Esophagus squamous epithelium (tissue), 4 donors: Measurements from ENCODE around the gene SUSD4.

Source experiments
- CTCF ChIP-seq, 6 experiments: fragments of 450-650 bp in 4 of 6; fragments of 200-600 bp in 2 of 6; sonication (generic) in 2 of 6; IDR thresholded peaks; one replicate each; pipeline ENCODE4 v1.5.1; 2016 to 2019; ENCODE audit warnings: antibody characterized with exemption in 6 of 6, mild to moderate bottlenecking in 4 of 6, moderate library complexity in 4 of 6
- POLR2A ChIP-seq, 4 donors: fragments of 450-650 bp; IDR thresholded peaks; one replicate each; pipeline ENCODE4 v1.6.1; 2017; ENCODE audit warnings: antibody characterized with exemption in 4 of 4, mild to moderate bottlenecking in 4 of 4, moderate library complexity in 3 of 4

GRCh38 chr1:223227031-223227430, 136.9 kb downstream of the SUSD4 start:
- no peak for TF ChIP-seq CTCF (IDR thresholded peaks at IDR 0.05)
- TF ChIP-seq POLR2A (IDR thresholded peaks at IDR 0.05), result no peak
